GM21526 (cell line): Measurements from ENCODE around the gene ZNF385D.
"Not testable (repeated sequence)": the region's sequence is repeated elsewhere in the genome, so short reads cannot be mapped to it uniquely, and the experiment has no call there.

Source experiments
- ATAC-seq: cut with Tn5 transposase; IDR thresholded peaks from one replicate; pipeline ENCODE4 v1.9.1; 2021; ENCODE audit warnings: moderate library complexity; ENCODE audit not compliant: unreplicated experiment, low FRiP score

Gene ZNF385D

DNA sequence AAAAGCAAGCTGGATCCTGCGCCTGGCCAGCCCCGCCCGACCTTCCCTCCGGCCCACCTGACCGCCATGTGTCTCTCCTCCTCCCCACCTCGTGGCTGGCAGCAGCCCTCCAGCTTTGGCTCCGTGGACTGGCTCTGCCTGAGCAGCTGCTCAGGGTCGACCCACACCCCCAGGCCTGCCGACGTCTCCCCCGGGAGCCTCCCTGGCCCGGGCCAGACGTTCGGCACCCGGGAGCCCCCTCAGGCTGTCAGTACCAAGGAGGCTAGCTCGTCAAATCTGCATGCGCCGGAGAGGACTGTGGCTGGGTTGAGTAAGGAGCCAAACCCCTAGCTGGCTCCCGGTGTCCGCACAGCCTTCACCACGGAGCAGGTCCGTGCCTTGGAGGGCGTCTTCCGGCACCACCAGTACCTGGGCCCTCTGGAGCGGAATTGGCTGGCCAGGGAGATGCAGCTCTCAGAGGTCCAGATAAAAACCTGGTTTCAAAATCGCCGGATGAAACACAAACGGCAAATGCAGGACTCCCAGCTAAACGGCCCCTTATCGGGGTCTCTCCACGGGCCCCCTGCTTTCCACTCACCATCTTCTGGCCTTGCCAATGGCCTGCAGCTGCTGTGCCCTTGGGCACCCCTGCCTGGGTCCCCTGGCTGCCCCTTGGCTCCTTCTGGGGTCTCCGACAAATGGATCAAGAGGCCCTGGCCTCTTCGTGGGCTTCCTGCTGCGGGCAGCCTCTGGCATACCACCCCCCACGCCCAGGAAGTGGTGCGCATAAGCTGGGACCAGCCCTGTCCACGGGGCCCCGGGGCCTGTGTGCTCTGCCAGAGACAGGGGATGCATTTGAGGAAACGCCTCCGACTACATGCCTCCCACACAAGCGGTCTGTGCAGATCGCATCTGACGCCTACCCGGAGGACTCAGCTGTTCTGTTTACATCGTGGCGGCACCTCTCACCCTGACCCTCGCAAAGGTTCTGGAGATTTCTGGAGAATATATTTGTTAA lies 345.0 kb downstream of the ZNF385D start:
- no peak for ATAC-seq

DNA sequence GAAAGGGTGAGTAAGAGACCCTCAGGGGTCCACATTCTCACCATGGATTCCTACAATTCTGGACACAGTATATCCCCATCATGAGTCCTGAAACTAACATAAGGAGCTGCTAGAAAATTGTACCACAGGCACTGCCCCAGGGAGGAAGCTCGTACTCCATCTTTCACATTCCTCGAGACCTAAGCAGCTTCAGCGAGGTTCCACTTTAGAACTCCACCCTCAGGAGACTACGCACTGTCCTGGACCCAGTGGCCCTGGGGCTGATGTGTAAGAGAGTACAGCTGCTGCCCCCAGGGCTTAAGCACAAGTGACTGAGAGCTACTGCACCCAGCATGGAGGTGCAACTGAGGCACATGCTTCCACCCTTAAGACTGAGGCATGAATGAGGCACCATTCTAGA lies 352.5 kb downstream of the ZNF385D start:
- no peak for ATAC-seq

DNA sequence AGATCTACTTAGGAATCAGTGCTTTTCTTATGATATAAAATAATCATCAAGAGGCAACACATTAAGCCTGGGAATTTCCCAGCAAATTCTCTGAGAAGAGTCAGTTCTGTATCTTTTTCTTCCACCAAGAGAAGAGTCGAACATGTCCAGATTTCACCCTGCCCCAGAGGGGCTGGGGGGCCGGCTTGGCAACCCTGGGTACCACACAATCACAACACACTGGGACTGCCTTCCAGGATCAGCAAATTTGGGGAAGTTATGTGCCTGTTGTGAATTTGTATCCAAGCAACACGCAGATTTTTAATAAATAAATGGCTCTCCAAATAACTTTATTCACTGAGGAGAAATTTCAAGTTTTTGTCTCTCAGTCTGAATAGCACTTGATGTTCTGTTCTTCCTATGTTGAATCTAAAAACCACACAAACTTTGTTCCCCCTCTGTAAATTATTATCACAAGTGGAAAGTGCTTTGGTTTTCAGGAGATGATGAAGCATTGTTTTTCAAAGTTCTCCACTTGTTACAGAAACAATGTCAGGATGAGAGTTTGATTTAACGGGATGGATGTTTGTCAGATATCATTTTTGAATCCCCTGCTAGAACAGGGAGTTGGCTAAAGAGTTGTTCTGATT lies 357.2 kb downstream of the ZNF385D start:
- ATAC-seq, result no peak

DNA sequence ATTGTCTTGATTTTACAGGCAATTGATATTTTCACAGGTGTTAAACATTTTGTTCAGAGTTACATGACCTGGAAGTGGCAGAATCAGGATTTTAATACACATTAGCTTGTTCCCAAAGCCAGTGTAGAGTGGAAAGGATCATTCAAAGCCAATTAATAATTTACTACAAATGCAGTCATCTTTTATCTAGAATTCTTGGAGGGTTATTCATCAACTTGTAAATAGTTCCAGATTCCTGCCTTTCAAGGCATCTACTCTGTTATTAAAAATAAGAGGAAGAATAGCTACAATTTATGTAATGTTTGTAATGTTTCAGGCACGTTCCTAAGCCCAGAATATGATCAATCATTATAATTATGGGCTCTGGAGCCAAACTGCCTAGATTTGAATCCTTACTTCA lies 358.5 kb downstream of the ZNF385D start:
- ATAC-seq, result no peak

- no peak for ATAC-seq
These were observed 360.2 kb downstream of the ZNF385D start for GRCh38 chr3:21390856-21391255.

DNA sequence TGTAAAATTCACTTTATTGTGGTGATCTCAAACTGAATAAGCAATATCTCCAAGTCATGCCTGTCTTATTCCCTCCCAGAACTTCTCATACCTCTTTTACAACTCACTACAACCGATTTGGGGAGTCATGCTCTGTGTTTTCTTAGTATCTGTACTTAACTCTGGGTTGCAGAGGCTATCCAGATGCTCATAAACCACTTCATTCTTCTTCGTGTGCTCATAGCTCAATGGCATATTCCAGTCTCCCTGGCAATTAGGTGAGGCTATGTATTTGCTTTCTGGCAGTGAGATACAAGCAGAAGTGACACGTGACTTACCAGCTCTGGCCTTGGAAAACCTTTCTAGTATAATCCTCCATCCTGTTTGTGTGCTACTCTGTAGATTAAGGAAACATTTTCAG lies 360.9 kb downstream of the ZNF385D start:
- no peak for ATAC-seq

GRCh38 chr3:21387142-21387826 lies 363.7 kb downstream of the ZNF385D start:
- ATAC-seq, result not testable (repeated sequence)

GRCh38 chr3:21378036-21378435 lies 373.0 kb downstream of the ZNF385D start:
- ATAC-seq, result not testable (repeated sequence)

- no peak for ATAC-seq
These were observed 373.8 kb downstream of the ZNF385D start for GRCh38 chr3:21377071-21377769.

- ATAC-seq, result no peak
These were observed 378.7 kb downstream of the ZNF385D start for GRCh38 chr3:21372316-21372715.
